WERI-Rb-1 (cell line): Measurements from ENCODE around the gene CHAD.

Experiments used
- DNase-seq: peaks from one replicate; pipeline ENCODE4 v3.0.0-alpha.2; 2020
- H3K27ac ChIP-seq: fragments of 250-450 bp; sonication (Bioruptor Pico); 2 replicates; pipeline ENCODE4 v1.5.1; 2020; ENCODE audit warnings: mild to moderate bottlenecking, moderate library complexity
- H3K27me3 ChIP-seq: fragments of 250-450 bp; sonication (Bioruptor Pico); 2 replicates; pipeline ENCODE4 v1.5.1; 2021; ENCODE audit warnings: mild to moderate bottlenecking, low read depth, moderate library complexity; ENCODE audit not compliant: insufficient read depth, severe bottlenecking
- H3K36me3 ChIP-seq: fragments of 250-450 bp; sonication (Bioruptor Pico); 2 replicates; pipeline ENCODE4 v1.5.1; 2020; ENCODE audit warnings: mild to moderate bottlenecking, moderate library complexity
- H3K4me3 ChIP-seq: 2 replicates; pipeline ENCODE4 v1.5.1; 2011; ENCODE audit warnings: low read depth, mild to moderate bottlenecking, control low read depth, low read length
- H3K9me3 ChIP-seq: fragments of 250-450 bp; sonication (Bioruptor Pico); 2 replicates; pipeline ENCODE4 v1.5.1; 2021; ENCODE audit warnings: mild to moderate bottlenecking, moderate library complexity; ENCODE audit not compliant: severe bottlenecking
- TF ChIP-seq, protein P1 (sequence below): IDR thresholded peaks from 2 replicates; pipeline ENCODE4 v1.5.1; 2011; ENCODE audit warnings: low read depth, mild to moderate bottlenecking, control low read depth, inconsistent platforms, low read length

The CHAD gene

GRCh38 chr17:50466371-50467113 lies 2.1 kb downstream of the CHAD start:
- no peak for DNase-seq
- H3K9me3 ChIP-seq = no peaks in the 10 kb centered on the region
- H3K27me3 ChIP-seq = no peaks in the 10 kb centered on the region
- no peaks in the 10 kb centered on the region for H3K36me3 ChIP-seq
- no peak overlapping the region for H3K4me3 ChIP-seq
- H3K27ac ChIP-seq = no peak overlapping the region
- TF ChIP-seq, protein P1, sequence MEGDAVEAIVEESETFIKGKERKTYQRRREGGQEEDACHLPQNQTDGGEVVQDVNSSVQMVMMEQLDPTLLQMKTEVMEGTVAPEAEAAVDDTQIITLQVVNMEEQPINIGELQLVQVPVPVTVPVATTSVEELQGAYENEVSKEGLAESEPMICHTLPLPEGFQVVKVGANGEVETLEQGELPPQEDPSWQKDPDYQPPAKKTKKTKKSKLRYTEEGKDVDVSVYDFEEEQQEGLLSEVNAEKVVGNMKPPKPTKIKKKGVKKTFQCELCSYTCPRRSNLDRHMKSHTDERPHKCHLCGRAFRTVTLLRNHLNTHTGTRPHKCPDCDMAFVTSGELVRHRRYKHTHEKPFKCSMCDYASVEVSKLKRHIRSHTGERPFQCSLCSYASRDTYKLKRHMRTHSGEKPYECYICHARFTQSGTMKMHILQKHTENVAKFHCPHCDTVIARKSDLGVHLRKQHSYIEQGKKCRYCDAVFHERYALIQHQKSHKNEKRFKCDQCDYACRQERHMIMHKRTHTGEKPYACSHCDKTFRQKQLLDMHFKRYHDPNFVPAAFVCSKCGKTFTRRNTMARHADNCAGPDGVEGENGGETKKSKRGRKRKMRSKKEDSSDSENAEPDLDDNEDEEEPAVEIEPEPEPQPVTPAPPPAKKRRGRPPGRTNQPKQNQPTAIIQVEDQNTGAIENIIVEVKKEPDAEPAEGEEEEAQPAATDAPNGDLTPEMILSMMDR = no peak

DNA sequence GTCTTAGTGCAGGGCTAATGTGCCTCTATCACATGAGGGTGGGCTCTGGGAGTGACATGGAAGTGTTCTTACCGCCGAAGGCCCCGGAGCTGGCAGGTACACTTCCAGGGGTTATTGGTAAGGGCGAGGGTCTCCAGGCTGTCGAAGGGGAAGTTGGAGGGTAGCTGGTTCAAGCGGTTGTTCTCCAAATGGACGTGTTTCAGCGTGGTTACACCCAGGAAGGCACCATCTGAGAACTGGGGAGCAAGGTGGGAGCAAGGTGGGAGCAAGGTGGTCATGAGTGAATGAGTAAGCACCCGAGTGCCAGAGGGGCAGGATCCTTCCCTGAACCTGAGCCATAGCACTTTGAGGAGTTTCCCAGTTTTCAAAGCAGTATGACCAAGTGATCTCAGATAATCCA lies 3.0 kb downstream of the CHAD start:
- Histone ChIP-seq H3K27me3 (no peaks in the 10 kb centered on the region), H3K36me3 (no peaks in the 10 kb centered on the region), H3K27ac (no peak overlapping the region; the same call in 1 of the 2 replicates), H3K9me3 (no peaks in the 10 kb centered on the region), H3K4me3 (no peak overlapping the region)
- TF ChIP-seq, protein P1 = no peak
- no peak for DNase-seq

- no peak for DNase-seq
- H3K9me3 ChIP-seq = no peaks in the 10 kb centered on the region
- TF ChIP-seq, protein P1 = no peak
- no peaks in the 10 kb centered on the region for H3K36me3 ChIP-seq
- no peaks in the 10 kb centered on the region for H3K27me3 ChIP-seq
- H3K4me3 ChIP-seq = no peak overlapping the region
- no peak overlapping the region for H3K27ac ChIP-seq
These were observed 3.5 kb downstream of the CHAD start for GRCh38 chr17:50465171-50465570.

- Histone ChIP-seq H3K36me3 (no peaks in the 10 kb centered on the region), H3K27ac (no peak overlapping the region), H3K4me3 (no peak overlapping the region), H3K9me3 (no peaks in the 10 kb centered on the region), H3K27me3 (no peaks in the 10 kb centered on the region)
- TF ChIP-seq, protein P1 = no peak
- DNase-seq = no peak
These were observed 3.9 kb downstream of the CHAD start for GRCh38 chr17:50464736-50465135.

DNA sequence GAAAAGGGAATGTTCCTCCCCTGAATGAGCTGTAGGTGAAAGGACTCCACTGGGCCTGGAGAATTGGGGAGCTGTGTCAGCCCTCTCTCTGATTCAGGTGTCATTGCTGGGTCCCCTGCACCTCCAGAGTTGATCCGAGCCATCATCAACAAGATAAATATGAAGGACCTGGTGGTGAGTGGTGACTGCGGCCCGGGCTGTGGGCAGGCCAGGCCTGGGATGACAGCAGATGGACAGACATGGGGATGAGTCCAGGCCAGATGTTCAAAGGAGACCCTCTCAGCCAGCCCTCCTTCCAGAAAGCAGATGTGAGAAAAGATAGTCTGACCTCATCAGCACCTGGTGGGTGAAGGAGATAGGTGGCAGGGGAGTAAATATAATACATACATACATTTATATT lies 4.6 kb downstream of the CHAD start:
- Histone ChIP-seq H3K9me3 (no peaks in the 10 kb centered on the region), H3K4me3 (no peak overlapping the region), H3K36me3 (no peaks in the 10 kb centered on the region), H3K27me3 (no peaks in the 10 kb centered on the region), H3K27ac (no peak overlapping the region)
- TF ChIP-seq, protein P1 = no peak
- DNase-seq = no peak

- TF ChIP-seq, protein P1 = no peak
- no peak overlapping the region for H3K27ac ChIP-seq
- H3K36me3 ChIP-seq = no peaks in the 10 kb centered on the region
- no peak overlapping the region for H3K4me3 ChIP-seq
- H3K27me3 ChIP-seq = no peaks in the 10 kb centered on the region
- H3K9me3 ChIP-seq = no peaks in the 10 kb centered on the region
- DNase-seq = no peak
These were observed 6.2 kb downstream of the CHAD start for GRCh38 chr17:50462446-50462845.
